T-helper 22 cell (primary cell): ENCODE measurements around the gene WDR74.
"Not testable (repeated sequence)": the region's sequence is repeated elsewhere in the genome, so short reads cannot be mapped to it uniquely, and the experiment has no call there.

ENCODE experiments used
- DNase-seq: peaks from one replicate; pipeline ENCODE4 v3.0.0-alpha.2; 2020; ENCODE audit warnings: low read depth

The WDR74 gene

GRCh38 chr11:62859281-62859703, 19.9 kb upstream of the WDR74 start:
- not testable (repeated sequence) for DNase-seq

GRCh38 chr11:62858201-62858600, 18.8 kb upstream of the WDR74 start:
- no peak for DNase-seq

- no peak for DNase-seq
These were observed 18.2 kb upstream of the WDR74 start for GRCh38 chr11:62857541-62857982.

- DNase-seq = no peak
These were observed 17.0 kb upstream of the WDR74 start for GRCh38 chr11:62856333-62856895.

- peak; percentile 95 for DNase-seq
These were observed 16.4 kb upstream of the WDR74 start for GRCh38 chr11:62855571-62856332.

GRCh38 chr11:62854825-62855570, 15.6 kb upstream of the WDR74 start:
- DNase-seq = no peak

- no peak for DNase-seq
These were observed 14.8 kb upstream of the WDR74 start for GRCh38 chr11:62854013-62854824.

GRCh38 chr11:62853279-62853965, 14.0 kb upstream of the WDR74 start:
- peak; percentile 26 for DNase-seq

- no peak for DNase-seq
These were observed 13.3 kb upstream of the WDR74 start for GRCh38 chr11:62852523-62853188.

GRCh38 chr11:62851807-62852522, 12.6 kb upstream of the WDR74 start:
- no peak for DNase-seq

GRCh38 chr11:62850911-62851806, 11.8 kb upstream of the WDR74 start:
- DNase-seq = no peak

GRCh38 chr11:62847767-62848314, 8.5 kb upstream of the WDR74 start:
- no peak for DNase-seq

GRCh38 chr11:62846177-62846576, 6.8 kb upstream of the WDR74 start:
- DNase-seq = no peak

GRCh38 chr11:62844154-62844553, 4.8 kb upstream of the WDR74 start:
- DNase-seq = no peak

- no peak for DNase-seq
These were observed 4.1 kb upstream of the WDR74 start for GRCh38 chr11:62843466-62843865.

GRCh38 chr11:62842891-62843290, 3.5 kb upstream of the WDR74 start:
- DNase-seq = not testable (repeated sequence)

GRCh38 chr11:62842171-62842741, 2.9 kb upstream of the WDR74 start:
- DNase-seq = peak; percentile 22

- DNase-seq = peak; percentile 77
These were observed 2.2 kb upstream of the WDR74 start for GRCh38 chr11:62841361-62842170.
